T47D (cell line): ENCODE measurements around the gene STARD4.

Experiments
- DNase-seq, 2 experiments: peaks; one replicate each; pipeline versions ENCODE4 v3.0.0 to v3.0.0-alpha.2; 2011 to 2012; ENCODE audit warnings: low read depth in 1 of 2, low spot score in 1 of 2
- JUND ChIP-seq: IDR thresholded peaks from 2 replicates; pipeline ENCODE4 v1.6.1; 2012; ENCODE audit warnings: low read depth
- in situ Hi-C: cut with HindIII; loops from 2 replicates; pipeline ENCODE4 v1.10.0; 2016; ENCODE audit warnings: low sequenced_read_pairs, low pct_unique_long_range_greater_than_20kb

The STARD4 gene

GRCh38 chr5:111486055-111486454 lies 26.3 kb downstream of the STARD4 start:
- no peak for DNase-seq
- in situ Hi-C loops = no loop called here
- no peak for TF ChIP-seq JUND

GRCh38 chr5:111480346-111480745 lies 32.0 kb downstream of the STARD4 start:
- TF ChIP-seq JUND = no peak
- in situ Hi-C loops = no loop called here

DNA sequence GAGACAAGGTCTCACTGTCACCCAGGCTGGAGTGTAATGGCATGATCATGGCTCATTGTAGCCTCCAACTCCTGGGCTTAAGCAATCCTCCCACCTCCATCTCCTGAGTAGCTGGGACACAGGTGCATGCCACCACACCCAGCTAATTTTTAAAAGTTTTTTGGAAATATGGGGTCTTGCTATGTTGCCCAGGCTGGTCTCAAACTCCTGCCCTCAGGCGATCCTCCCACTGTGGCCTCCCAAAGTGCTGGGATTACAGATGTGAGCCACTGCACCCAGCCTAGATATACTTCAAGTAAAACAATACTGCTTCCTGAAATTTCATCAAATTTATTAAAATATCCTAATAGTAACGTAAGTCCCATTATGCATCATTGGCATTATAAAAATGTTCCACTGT lies 33.4 kb downstream of the STARD4 start:
- DNase-seq = no peak
- in situ Hi-C loops = no loop called here
- TF ChIP-seq JUND = no peak

More at GRCh38 chr5:111480346-111480745, 32.0 kb downstream of the STARD4 start:
- no peak for DNase-seq

- no peak for DNase-seq
- in situ Hi-C loops = no loop called here
- no peak for TF ChIP-seq JUND
These were observed 34.1 kb downstream of the STARD4 start for GRCh38 chr5:111478266-111478665.

DNA sequence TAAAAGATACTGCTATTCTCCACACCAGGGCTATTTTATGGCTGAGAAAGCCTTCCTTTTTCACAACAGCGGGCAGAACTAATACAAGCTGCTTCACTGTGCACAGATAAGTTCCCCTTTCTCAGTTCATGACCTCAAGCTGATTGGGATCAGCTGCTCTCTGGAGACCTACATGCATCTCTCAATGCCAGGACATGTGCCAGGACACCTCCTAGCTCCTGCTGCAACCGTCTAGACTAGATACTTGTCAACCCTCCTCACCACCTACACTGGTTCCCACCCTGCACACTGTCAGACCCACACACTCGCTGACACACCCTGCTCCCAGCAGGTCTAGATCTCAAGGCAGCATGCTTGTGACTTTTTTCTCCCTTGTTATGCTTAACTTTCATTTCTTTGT lies 39.8 kb downstream of the STARD4 start:
- in situ Hi-C loops = no loop called here
- no peak for DNase-seq
- TF ChIP-seq JUND = no peak

DNA sequence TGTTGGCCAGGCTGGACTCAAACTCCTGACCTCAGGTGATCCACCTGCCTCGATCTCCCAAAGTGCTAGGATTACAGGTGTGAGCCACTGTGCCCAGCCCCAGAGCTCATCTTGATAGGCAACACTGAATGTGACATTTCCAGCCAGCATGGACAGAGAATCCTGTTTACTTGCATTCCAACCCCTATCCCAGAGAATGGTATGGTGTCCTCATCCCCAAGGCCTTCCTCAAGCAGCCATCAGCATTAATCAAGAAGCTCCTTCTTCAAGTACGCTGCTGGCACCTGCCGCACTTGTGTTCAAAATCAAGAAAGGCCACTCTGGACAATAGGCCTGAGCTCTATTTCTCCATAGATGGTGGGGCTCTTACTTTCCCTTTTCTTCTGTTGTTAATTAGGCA lies 40.2 kb downstream of the STARD4 start:
- no peak for DNase-seq
- TF ChIP-seq JUND = no peak
- in situ Hi-C loops = no loop called here

DNA sequence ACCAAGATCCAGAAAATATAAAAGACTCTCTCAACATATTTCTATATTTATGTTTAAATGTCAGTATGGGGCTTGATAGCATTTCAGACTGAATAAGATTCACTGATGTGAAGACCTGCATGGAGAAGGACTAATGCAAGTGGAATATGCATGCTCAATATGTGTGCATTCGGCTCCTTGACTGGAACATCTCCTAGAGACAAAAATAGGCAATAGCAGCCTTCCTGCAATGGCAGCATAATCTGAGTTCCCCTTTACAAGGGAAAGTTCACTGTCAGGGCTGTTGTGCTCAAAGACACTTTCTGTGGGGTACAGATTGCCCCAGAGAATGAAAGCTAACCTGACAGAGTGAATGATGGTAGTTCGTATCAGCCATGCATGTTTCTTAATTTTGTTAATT lies 42.4 kb downstream of the STARD4 start:
- in situ Hi-C loops = no loop called here
- TF ChIP-seq JUND = no peak
- no peak for DNase-seq

- in situ Hi-C loops = no loop called here
- no peak for TF ChIP-seq JUND
These were observed 42.9 kb downstream of the STARD4 start for GRCh38 chr5:111469293-111469896.

DNA sequence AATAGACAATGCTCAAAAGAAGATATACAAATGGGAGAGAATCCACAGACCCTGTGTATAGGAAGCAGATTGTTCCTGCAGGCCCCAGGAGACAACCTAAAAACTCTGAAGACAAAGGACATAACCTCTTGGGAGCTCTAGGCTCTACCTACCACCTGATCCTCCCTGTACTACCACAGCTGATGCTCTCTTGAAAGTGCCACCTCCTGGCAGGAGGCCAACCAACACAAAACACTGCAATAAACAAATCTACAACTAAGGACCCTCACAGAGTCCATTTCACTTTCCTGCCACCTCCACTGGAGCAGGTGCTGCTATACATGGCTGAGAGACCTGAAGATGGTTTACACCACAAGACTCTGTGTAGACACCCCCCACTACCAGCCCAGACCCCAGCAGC lies 49.0 kb downstream of the STARD4 start:
- no peak for DNase-seq
- in situ Hi-C loops = no loop called here
- TF ChIP-seq JUND = no peak

More at GRCh38 chr5:111469293-111469896, 42.9 kb downstream of the STARD4 start:
- DNase-seq = no peak

DNA sequence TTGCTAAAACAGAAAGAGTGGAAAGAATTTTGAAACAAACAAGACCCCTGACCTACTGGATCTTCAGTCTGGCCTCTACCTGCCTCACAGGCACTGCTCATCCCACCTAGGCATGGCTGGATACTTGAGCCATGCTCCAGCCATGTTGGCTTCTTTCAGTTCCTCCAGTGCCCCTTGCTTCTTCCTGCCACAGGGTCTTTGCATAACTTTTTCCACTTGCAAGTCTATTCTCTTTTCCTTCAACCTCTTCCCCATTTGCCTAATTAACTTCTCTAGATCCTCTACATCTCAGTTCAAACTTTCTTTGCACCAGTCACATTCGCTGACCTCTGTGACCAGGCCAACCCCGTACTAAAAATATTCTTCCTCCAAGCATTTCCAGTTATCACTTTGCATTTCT lies 50.4 kb downstream of the STARD4 start:
- no peak for TF ChIP-seq JUND
- in situ Hi-C loops = no loop called here
- no peak for DNase-seq

DNA sequence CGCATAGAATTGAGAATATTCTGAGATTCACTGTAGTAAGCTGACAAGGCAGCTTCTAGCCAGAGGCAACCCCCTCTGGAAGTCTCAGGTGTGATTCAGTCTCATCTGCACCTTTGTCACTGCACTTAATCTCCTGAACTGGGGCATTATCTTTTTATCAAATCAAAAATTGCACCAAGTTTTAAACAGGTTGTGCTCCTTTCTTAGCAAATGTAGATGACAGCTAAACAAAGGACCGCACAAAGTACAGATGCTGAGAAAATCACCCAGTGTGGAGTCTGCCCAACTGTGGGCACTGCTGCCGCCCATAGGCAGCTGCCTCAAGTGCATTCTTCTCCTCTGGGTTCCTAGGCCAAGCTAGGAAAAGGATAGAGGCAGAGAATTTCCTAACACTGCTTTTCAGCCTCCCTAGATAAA lies 51.1 kb downstream of the STARD4 start:
- no peak for TF ChIP-seq JUND
- peak; percentile 31 to 61 for DNase-seq
- in situ Hi-C loops = no loop called here

DNA sequence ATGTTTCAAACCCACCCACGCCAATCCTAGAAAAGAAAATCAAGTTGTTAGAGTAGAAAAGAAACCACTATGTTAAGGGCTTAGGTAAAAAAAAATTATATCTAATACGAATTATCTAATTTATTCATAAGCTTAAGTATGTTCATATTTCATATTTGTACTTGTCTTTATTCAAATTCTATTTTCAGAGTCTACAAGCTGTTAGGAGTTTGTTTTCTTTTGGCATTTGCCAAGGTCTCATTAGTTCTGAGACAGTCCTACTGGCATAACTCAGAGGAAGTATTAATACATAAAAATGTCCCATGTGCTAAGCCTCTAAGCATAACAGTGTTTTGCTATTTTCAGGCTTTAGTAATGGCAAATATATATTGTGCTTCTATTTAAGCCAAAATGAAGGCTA lies 57.6 kb downstream of the STARD4 start:
- DNase-seq = no peak
- in situ Hi-C loops = no loop called here
- no peak for TF ChIP-seq JUND

GRCh38 chr5:111454198-111454622 lies 58.1 kb downstream of the STARD4 start:
- TF ChIP-seq JUND = no peak
- in situ Hi-C loops = no loop called here
- no peak for DNase-seq

DNA sequence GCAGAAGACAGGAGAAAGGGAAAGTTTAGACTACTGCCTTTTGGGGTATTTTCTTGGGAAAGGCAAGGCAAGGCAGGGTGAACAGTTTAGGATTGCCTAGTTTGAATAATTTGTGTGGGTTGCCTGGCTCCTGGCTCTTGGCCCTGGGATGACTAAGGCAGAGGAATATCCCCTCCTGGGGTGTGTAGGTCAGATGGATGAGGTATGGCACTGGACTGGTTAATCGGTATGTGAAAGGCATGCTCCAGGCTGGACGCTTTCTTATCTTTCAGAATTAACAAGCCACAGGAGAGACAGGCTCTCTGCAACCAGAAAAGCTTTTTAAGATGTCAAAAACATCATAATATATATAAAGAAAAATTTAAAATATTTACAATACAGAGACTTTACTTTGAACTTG lies 58.6 kb downstream of the STARD4 start:
- DNase-seq = no peak
- in situ Hi-C loops = no loop called here
- no peak for TF ChIP-seq JUND
